ENCODE results near the gene TMEM202. TPM values are rescaled to one million over a fixed set of nuclear protein-coding genes. Genes with fewer than 3 reads are reported as not detected.
A peak's percentile ranks its signal among the peaks of the same experiment; 100 is the strongest.

The TMEM202 gene
- total and polyA plus RNA-seq, 2 of the 4 experiments (the other 2 are of a cell fraction) = not detected

- H4K5ac ChIP-seq (ENCODE audit: low read depth, low read length) = no peak overlapping the region
- WGBS, 2 experiments (ENCODE audit: extremely low coverage in 2 of 2, insufficient read length in 1 of 2) = no CpG with 5 or more reads among the region's 2 CpGs
- H4K8ac ChIP-seq (ENCODE audit: low read depth in 2 of 2, low read length in 2 of 2) = no peak overlapping the region
- no peaks in the 10 kb centered on the region for H3K9me3 ChIP-seq (ENCODE audit: control insufficient read depth, insufficient read depth, low read length)
- H2BK5ac ChIP-seq (ENCODE audit: low read depth, low read length, poor library complexity, severe bottlenecking) = no peak overlapping the region
- no peaks in the 10 kb centered on the region for H4K20me1 ChIP-seq (ENCODE audit: insufficient read depth, low read length)
- no peaks in the 10 kb centered on the region for H3K4me1 ChIP-seq (ENCODE audit: control insufficient read depth, insufficient read depth, low read length)
- in situ Hi-C loops (cut with MboI; ENCODE audit: low sequenced_read_pairs) = no loop called here
- no peak overlapping the region for H2BK120ac ChIP-seq (ENCODE audit: low read depth, low read length)
- H3K36me3 ChIP-seq (ENCODE audit: control insufficient read depth, insufficient read depth, low read length) = no peaks in the 10 kb centered on the region
- no peak overlapping the region for H2AFZ ChIP-seq (replicated peaks; ENCODE audit: low read length, poor library complexity)
- dilution Hi-C loops (cut with HindIII; ENCODE audit: low sequenced_read_pairs, unreplicated experiment) = no loop called here
- ATAC-seq (ENCODE audit: low read depth) (no peak), DNase-seq (no peak)
- ChIA-PET POLR2A (ENCODE audit: unreplicated experiment) (no interaction called here), CTCF (no interaction called here)
- TF ChIP-seq FOS (IDR thresholded peaks at IDR 0.05; ENCODE audit: low read depth, low read length) (no peak), ELK1 (IDR thresholded peaks at IDR 0.05; ENCODE audit: borderline replicate concordance, low read depth, low read length) (no peak), RCOR1 (IDR thresholded peaks at IDR 0.05; ENCODE audit: insufficient replicate concordance, low read length) (no peak), CEBPB (IDR thresholded peaks at IDR 0.05; ENCODE audit: low read depth, low read length) (no peak), CHD1 (IDR thresholded peaks at IDR 0.05; ENCODE audit: low read depth, low read length) (no peak), BHLHE40 (IDR thresholded peaks at IDR 0.05; ENCODE audit: low read depth, low read length) (no peak), MXI1 (IDR thresholded peaks at IDR 0.05; ENCODE audit: borderline replicate concordance, low read depth, low read length) (no peak), USF2 (IDR thresholded peaks at IDR 0.05; ENCODE audit: low read depth, low read length) (no peak)
- H3K23ac ChIP-seq (ENCODE audit: low read depth, low read length) = 0 out of 2 replicates have a peak overlapping the region, but pooled peaks have one; percentile 15
- no peak overlapping the region for H3K18ac ChIP-seq (ENCODE audit: low read depth, low read length)
- H3K79me1 ChIP-seq (ENCODE audit: low read depth in 1 of 2, low read length in 2 of 2) = peaks cover 6 to 15% of the 10 kb centered on the region in 2 experiments; a peak in 2 of 4 replicates
- no peak overlapping the region for H3K4me2 ChIP-seq (ENCODE audit: low read depth, low read length)
- no peak overlapping the region for H3K14ac ChIP-seq (replicated peaks; ENCODE audit: low read depth, low read length)
- no peak overlapping the region for H2BK20ac ChIP-seq (ENCODE audit: low read depth, low read length)
- H3K4me3 ChIP-seq (ENCODE audit: insufficient read depth, low read depth, low read length) = no peak overlapping the region
- H3K9ac ChIP-seq (ENCODE audit: low read depth, low read length) = no peak overlapping the region
- intact Hi-C loops (cut with micrococcal nuclease) = no loop called here
- BruUV-seq (replicated peaks) = no TSS peak
- peaks cover 23% of the 10 kb centered on the region for H3K27me3 ChIP-seq (ENCODE audit: control insufficient read depth, insufficient read depth, low read length)
- no peak overlapping the region for H2AK5ac ChIP-seq (ENCODE audit: low read depth, low read length)
- H2AK9ac ChIP-seq (replicated peaks; ENCODE audit: low read depth, low read length, poor library complexity) = no peak overlapping the region
- no peak overlapping the region for H4K91ac ChIP-seq (ENCODE audit: insufficient read depth, low read depth, low read length)
- no peak overlapping the region for H3K56ac ChIP-seq (ENCODE audit: extremely low read depth, insufficient read depth, low read length)
- no peak overlapping the region for H2BK15ac ChIP-seq (ENCODE audit: low read depth, low read length)
- H3K4ac ChIP-seq (ENCODE audit: low read depth, low read length) = no peak overlapping the region
- H3K27ac ChIP-seq (ENCODE audit: insufficient read depth, low read length) = no peak overlapping the region
- no peaks in the 10 kb centered on the region for H3K9me1 ChIP-seq (ENCODE audit: insufficient read depth, low read length)
These were observed 18.2 kb upstream of the TMEM202 start for GRCh38 chr15:72379856-72380430.
